ENCODE data around the gene C11orf68.

GRCh38 chr11:65945941-65946558 lies 27.2 kb upstream of the C11orf68 start:
- no peak for TF ChIP-seq CTCF (IDR thresholded peaks at IDR 0.05)
- no peak for TF ChIP-seq ZFX (IDR thresholded peaks at IDR 0.05; ENCODE audit: borderline replicate concordance)

Data from 22Rv1 (cell line).